CD4-positive, alpha-beta T cell treated with Interleukin-6 for 4 hours (primary cell): Measurements from ENCODE around the gene HNRNPC.
"Not testable (repeated sequence)": the region's sequence is repeated elsewhere in the genome, so short reads cannot be mapped to it uniquely, and the experiment has no call there.

Experiments
- DNase-seq: peaks from one replicate; pipeline ENCODE4 v3.0.0-alpha.2; 2020; ENCODE audit warnings: mixed read lengths

Gene HNRNPC

GRCh38 chr14:21268617-21269251 is 508 bp downstream of the HNRNPC start:
- peak; percentile 33 for DNase-seq

DNA sequence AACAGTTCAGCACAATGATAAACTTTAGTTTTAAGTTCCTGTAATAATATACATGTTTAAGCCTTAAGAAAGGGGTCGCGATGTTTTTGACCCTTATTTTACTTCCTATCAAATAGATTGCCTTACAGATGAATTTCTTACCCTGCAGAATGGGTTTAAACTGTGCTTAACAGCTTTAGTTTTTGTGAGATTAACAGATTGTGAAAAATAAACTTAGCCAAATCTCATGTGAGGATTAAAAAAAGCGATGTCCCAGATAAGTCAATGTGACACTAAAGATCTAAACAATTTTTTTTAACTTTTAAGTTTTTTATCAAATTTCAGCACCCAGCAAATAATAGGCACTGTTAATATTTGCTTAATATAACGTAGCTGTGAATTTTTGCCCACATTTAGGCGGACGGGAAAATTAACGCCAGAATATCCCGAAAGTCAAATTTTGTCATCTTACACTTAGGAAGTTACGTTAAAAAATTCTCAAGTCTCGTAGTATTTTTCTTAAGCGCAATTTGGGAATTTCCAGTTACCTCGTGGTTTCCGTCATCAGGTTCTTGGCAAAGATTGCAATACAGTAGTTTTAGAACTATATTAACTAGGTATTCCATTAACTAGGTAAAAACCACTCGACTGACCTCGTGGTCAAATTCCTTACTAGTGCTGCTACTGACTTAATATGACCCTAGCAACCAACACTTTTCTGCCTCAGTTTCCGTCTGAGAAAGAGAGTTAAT is 1.2 kb downstream of the HNRNPC start:
- DNase-seq = no peak

GRCh38 chr14:21267431-21267845 is 1.8 kb downstream of the HNRNPC start:
- DNase-seq = no peak

DNA sequence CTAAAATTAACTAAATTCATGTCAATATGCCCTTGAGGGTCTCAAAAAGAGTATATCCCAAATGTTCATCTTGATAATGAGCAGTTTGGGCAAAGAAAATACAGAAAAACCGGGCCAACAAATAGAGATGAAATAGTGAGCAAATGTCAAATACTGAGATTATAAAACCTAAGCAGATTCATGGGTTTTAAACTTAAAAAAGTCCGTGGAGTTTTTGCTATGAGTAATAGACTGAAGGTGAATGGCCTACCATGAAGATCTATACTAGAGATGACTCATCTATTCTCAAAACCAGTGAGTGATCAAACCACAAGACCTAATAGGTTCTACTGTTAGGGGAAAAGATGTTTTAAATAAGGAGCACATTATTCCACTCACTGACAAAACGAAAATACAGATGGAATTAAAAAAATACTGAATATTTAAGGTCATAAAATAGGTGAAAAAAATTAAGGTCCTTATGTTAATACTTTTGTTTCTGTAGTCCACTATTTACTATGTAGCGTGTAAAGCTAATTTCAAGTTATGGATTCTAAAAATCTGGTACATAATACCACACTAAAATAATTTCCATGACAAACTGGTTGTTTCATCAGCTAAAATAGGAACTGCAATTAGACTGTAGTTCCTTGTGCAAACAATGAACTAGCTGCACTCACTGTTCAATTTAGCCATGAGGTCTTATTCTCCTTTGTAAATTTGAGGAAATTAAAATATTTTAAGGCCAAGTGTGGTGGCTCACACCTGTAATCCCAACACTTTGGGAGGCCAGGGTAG is 5.0 kb downstream of the HNRNPC start:
- DNase-seq = no peak

GRCh38 chr14:21263284-21264024 is 5.8 kb downstream of the HNRNPC start:
- no peak for DNase-seq

DNA sequence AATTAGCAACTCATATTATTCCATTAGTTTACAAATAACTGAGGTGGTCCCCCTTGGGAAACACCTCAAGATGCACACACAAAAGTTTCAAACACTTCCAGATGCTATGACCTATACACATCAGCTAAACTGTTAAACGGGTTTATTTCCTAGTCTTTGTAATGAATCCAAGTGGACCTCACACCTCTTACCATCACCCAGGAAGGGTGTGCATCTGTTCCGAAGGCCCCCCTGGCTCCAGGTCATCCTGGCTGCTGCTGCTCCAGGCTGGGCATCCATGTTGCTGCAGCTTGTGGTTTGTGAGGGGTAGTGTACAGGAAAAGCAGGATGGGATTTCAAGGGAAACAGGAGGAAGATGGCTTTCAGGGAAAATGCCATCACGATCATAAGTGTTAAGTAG is 6.8 kb downstream of the HNRNPC start:
- no peak for DNase-seq

GRCh38 chr14:21261824-21262223 is 7.4 kb downstream of the HNRNPC start:
- no peak for DNase-seq

DNA sequence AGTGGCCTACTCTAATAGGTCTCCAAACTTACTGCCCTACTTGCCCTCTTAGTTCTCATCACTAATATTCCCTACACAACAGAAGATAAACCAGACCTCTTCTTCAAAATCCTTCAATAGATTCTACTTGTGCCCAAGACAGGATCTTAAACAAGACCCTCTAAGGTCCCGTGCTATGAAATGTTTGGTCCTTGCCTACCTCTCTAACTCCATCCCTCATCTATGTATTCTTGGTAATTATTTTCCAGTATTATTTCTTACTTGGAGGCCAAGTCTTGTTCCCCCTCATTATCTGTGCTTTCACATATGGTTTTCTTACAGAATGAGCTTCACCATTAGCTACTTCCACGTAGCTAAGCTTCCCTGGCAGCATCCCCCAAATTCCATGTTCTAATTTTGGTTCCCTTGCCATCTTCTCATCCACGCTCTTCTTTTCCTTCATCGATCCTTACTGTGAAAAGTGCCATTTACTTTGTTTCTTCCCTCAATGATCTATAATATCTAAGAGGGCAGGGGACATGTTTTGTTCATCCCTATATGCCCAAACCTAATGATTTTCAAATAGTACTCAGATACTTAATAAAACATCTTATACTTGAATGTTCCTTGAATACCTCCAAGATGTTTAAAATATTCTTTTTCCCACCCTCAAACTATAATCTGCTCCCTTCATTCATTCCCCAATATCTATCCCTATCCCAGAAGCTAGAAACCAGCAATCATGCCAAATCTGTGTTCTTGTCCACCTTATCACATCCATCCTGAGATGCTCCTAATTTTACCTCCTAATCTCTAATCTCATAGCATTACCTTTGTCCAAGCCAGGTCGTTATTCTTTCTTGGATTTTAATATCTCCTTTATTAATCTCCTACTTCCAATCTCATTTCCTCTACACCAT is 10.1 kb downstream of the HNRNPC start:
- no peak for DNase-seq

GRCh38 chr14:21258005-21258888 is 11.0 kb downstream of the HNRNPC start:
- no peak for DNase-seq

DNA sequence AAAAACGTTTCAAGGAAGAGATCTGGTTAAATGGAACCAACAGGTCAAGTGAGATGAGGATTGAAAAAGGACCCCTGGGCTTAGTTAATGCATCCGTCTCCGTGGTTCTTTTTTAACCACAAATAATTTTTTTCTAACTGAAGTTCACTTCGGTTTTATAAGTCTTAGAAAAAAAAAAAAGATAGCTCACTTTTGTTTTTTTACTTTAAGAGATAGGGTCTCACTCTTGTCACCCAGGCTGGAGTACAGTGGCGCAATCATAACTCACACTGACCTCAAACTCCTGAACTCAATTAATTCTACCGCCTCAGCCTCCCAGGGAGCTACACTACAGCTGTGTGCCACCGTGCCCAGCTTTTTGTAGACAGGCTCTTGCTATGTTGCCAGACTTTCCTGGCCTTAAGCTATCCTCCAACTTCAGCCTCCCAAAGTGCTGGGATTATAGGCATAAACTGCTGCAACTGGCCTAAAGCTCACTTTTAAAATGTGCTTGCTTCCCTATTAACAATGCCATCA is 11.8 kb downstream of the HNRNPC start:
- peak; percentile 12 for DNase-seq

DNA sequence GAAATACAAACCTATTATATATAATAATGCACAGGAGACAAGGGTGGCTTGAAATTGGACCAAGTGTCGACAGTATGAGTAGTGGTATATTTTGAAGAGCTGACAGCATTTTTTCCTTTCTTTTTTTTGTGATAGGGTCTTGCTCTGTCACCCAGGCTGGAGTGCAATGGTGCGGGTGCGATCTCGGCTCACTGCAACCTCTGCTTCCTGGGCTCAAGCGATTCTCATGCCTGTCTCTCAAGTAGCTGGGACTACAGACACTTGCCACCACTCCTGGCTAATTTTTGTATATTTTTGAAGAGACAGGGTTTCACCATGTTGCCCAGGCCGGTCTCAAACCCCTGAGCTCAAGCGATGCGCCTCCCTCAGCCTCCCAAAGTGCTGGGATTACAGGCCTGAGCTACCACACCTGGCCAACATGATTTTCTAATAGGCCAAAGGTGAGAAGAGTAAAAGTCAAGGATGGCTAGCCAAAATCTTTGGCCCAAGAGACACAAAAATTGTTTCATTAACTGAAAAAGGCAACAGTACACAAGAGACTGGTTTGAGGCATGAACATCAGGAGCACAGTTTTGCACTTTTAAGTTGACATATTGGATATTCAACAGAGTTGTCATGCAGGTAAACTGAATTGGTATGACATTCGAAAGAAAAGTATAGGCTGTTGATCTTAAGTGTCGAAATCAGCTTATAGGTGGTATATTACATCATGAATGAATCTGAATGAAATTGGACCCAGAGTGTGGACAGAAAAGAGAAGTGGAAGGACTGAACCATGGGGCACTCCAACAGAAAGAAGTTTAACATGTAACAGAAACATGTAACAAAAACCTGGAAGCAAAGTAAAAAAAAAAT is 12.5 kb downstream of the HNRNPC start:
- no peak for DNase-seq

- not testable (repeated sequence) for DNase-seq
Measured at GRCh38 chr14:21256102-21256447, 13.2 kb downstream of the HNRNPC start.

- DNase-seq = no peak
Measured at GRCh38 chr14:21255385-21256101, 13.7 kb downstream of the HNRNPC start.

GRCh38 chr14:21252149-21252548 is 17.1 kb downstream of the HNRNPC start:
- DNase-seq = no peak

GRCh38 chr14:21251215-21251614 is 18.0 kb downstream of the HNRNPC start:
- no peak for DNase-seq

- DNase-seq = no peak
Measured at GRCh38 chr14:21248739-21249411, 20.4 kb downstream of the HNRNPC start.

DNA sequence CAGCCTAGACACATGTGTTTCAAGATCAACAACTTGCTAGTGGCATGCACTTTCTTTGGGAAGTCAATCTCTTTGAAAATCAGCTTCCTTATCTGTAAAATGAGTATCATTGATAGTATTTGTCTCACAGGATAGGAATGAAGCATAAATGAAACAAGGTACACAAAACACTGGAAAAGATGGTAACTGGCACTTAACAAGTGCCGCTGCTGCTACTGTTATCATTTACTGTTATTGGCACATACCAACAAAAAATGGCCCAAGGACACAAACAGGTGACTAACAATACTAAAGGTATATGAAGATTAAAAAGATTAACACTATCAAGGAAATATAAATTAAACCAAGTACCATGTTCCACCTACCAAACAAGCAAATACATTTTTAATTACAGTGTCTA is 20.9 kb downstream of the HNRNPC start:
- DNase-seq = no peak

- DNase-seq = no peak
Measured at GRCh38 chr14:21245813-21246212, 23.4 kb downstream of the HNRNPC start.

GRCh38 chr14:21244544-21244943 is 24.7 kb downstream of the HNRNPC start:
- no peak for DNase-seq
